Gastroesophageal sphincter (tissue), 4 donors: Measurements from ENCODE around the gene PCBP4. TPM values are rescaled to one million over a fixed set of nuclear protein-coding genes. Genes with fewer than 3 reads are reported as not detected.

Experiments used
- ATAC-seq: fragments of 150-250 bp; one replicate; pipeline ENCODE4 v1.9.1; 2016; ENCODE audit warnings: mild to moderate bottlenecking, moderate library complexity
- H3K27ac ChIP-seq, 4 donors: fragments of 200-600 bp; sonication (generic) in 3 of 4; 1 replicate in 3 of 4; 2 replicates in 1 of 4; pipeline ENCODE4 v1.5.1; 2016 to 2019
- H3K27me3 ChIP-seq: fragments of 200-600 bp; sonication (generic); one replicate; pipeline ENCODE4 v1.5.1; 2019
- H3K36me3 ChIP-seq, 2 donors: fragments of 200-600 bp; sonication (generic); one replicate each; pipeline ENCODE4 v1.5.1; 2019; ENCODE audit warnings: control low read depth in 1 of 2
- H3K4me1 ChIP-seq, 3 donors: fragments of 200-600 bp; sonication (generic); 1 replicate in 2 of 3; 2 replicates in 1 of 3; pipeline ENCODE4 v1.5.1; 2016 to 2019; ENCODE audit warnings: control low read depth in 2 of 3
- H3K4me3 ChIP-seq, 2 donors: fragments of 200-600 bp; sonication (generic); one replicate each; pipeline ENCODE4 v1.5.1; 2019; ENCODE audit warnings: mild to moderate bottlenecking in 1 of 2, moderate library complexity in 1 of 2
- H3K9me3 ChIP-seq, 3 donors: fragments of 200-600 bp; sonication (generic); one replicate each; pipeline ENCODE4 v1.5.1; 2017 to 2019; ENCODE audit warnings: control low read depth in 2 of 3
- EP300 ChIP-seq: sonication (generic); formaldehyde crosslinking; IDR thresholded peaks from one replicate; pipeline ENCODE4 v1.6.1; 2017; ENCODE audit warnings: antibody characterized with exemption, mild to moderate bottlenecking
- POLR2A ChIP-seq, 2 donors: fragments of 450-650 bp; IDR thresholded peaks; one replicate each; pipeline ENCODE4 v1.6.1; 2017; ENCODE audit warnings: antibody characterized with exemption in 2 of 2, mild to moderate bottlenecking in 2 of 2, moderate library complexity in 1 of 2
- POLR2AphosphoS5 ChIP-seq: sonication (generic); formaldehyde crosslinking; IDR thresholded peaks from one replicate; pipeline ENCODE4 v1.6.1; 2017; ENCODE audit warnings: antibody characterized with exemption
- WGBS, 2 donors: methylation state at CpG; one replicate each; pipeline ENCODE4 v1.1.5; 2018; ENCODE audit warnings: low coverage in 1 of 2; 5-methylcytosine and 5-hydroxymethylcytosine counted together
- total RNA-seq, 4 donors: library from RNA; depleted of rRNA; stranded (reverse); fragments of >200 nt; gene quantifications; one replicate each; pipeline ENCODE4 v1.1.0, GENCODE V29; 2016
- TF ChIP-seq, protein P1 (sequence below), 4 experiments: fragments of 200-600 bp in 2 of 4; fragments of 450-650 bp in 2 of 4; sonication (generic) in 1 of 4; IDR thresholded peaks; one replicate each; pipeline ENCODE4 v1.5.1; 2017 to 2019; ENCODE audit warnings: antibody characterized with exemption in 4 of 4, mild to moderate bottlenecking in 2 of 4, moderate library complexity in 2 of 4

Gene PCBP4
- total RNA-seq, result 100 to 1,000 TPM in 3 of 4 donors, 10 to 100 TPM in 1; 80.7 to 335 (median 186) TPM

DNA sequence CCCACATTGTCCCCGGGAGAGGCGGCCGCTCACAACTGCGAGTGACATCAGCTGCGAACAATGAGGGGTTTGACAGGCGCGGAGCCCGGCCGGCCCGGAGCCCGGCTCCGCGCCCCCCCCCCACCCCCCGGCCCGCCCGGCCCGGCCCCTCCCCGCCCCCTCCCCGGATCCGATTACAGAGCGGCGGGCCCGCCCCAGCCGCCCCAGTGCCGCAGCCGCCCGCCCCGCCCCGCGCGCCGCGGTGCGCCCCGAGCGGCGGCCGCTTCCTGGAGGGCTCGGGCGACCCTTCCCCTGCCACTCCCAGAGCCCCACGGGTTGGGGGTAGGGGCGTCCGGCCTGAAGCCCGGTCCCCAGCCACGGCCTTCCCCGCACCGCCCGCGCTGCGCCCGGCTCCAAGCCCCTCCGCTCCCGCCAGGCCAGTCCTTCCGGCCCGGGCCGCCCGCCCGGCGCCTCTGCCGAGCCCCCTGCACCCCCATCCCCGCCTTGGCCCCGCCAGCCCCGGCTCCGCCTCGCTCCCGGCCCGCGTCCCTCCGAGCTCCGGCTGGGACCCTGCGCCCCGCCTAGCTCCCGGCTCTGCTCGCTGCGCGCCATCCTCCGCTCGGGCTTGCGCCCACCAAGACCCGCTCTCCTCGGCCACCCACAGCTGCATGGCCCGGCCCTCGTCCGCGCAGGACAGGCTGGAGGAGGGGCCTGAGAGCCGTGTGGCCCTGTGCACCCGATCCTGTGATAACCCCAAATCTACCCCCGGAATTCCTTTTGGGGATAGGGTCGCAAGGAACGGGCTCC is at the start of gene PCBP4:
PCBP4 (minus strand) TSS at position 71 of the 786 bp plus-strand sequence. CDS start 6,214 bp downstream, outside the sequence.
- Histone ChIP-seq H3K27ac (peak within 1 kb of the TSS; percentile 84 to 98 (median 94)), H3K9me3 (no peaks in the 10 kb centered on the region), H3K36me3 (peaks cover 0 to 11% of the 10 kb centered on the region in 2 donors), H3K4me3 (peak within 1 kb of the TSS; percentile 62 to 91), H3K4me1 (peaks cover 0 to 70% (median 30%) of the 10 kb centered on the region in 3 donors), H3K27me3 (no peaks in the 10 kb centered on the region)
- peak; percentile 84 for ATAC-seq
- WGBS, 2 donors, result no CpG with 5 or more reads among the region's 90 CpGs
- peak; percentile 72 to 74 for TF ChIP-seq POLR2A (IDR thresholded peaks at IDR 0.05)
- TF ChIP-seq, protein P1, sequence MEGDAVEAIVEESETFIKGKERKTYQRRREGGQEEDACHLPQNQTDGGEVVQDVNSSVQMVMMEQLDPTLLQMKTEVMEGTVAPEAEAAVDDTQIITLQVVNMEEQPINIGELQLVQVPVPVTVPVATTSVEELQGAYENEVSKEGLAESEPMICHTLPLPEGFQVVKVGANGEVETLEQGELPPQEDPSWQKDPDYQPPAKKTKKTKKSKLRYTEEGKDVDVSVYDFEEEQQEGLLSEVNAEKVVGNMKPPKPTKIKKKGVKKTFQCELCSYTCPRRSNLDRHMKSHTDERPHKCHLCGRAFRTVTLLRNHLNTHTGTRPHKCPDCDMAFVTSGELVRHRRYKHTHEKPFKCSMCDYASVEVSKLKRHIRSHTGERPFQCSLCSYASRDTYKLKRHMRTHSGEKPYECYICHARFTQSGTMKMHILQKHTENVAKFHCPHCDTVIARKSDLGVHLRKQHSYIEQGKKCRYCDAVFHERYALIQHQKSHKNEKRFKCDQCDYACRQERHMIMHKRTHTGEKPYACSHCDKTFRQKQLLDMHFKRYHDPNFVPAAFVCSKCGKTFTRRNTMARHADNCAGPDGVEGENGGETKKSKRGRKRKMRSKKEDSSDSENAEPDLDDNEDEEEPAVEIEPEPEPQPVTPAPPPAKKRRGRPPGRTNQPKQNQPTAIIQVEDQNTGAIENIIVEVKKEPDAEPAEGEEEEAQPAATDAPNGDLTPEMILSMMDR (IDR thresholded peaks at IDR 0.05), result no peak
- TF ChIP-seq POLR2AphosphoS5, result peak; percentile 65
- TF ChIP-seq EP300, result no peak

DNA sequence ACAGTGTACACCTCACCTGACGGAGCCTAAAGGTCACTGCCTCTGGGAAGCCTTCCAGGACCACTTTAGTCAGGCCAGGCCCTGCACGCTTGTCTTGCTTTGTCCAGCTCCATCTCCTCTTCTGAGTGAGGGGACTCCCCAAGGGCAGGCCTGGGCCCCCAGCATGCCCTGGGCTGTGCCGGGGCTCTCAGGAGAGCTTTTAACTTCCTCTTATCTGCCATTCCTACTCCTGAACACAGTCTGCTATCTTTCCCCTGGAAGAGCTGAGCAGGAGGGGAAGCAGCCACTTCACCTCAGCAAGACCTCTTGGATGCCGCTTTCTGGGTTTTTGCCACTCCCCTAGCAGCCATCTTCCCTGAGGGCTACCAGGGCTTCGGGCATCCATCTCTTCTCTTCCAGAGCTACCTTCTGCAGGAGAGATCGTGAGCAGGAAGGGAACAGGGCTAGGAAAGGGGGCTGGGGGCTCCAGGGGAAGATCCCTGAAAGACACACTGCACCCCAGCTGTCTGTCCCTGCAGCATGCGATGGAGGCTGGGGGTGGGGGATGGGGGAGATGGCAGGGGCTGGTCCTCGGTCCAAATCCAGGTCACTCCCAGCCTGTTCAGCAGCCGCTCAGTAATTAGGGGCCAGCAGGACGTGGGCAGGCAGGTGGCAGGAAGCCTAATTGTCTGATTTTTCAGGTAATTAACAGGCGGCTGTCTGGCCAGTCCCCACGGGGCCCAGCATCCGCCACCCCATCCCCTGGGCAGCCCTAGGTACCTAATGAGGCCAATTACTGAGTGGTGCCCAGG is 48.4 kb upstream of the PCBP4 start:
- Histone ChIP-seq H3K27me3 (no peaks in the 10 kb centered on the region), H3K4me1 (peaks cover 0 to 45% (median 11%) of the 10 kb centered on the region in 3 donors), H3K9me3 (no peaks in the 10 kb centered on the region), H3K27ac (no peak overlapping the region), H3K36me3 (no peaks in the 10 kb centered on the region), H3K4me3 (no peak overlapping the region)
- 92 to 100% methylated on average over 2 to 5 of the region's 13 CpGs for WGBS, 2 donors
- TF ChIP-seq EP300 (no peak), POLR2AphosphoS5 (no peak), POLR2A (IDR thresholded peaks at IDR 0.05) (no peak)
- TF ChIP-seq, protein P1 (IDR thresholded peaks at IDR 0.05), result no peak
- ATAC-seq, result no peak

DNA sequence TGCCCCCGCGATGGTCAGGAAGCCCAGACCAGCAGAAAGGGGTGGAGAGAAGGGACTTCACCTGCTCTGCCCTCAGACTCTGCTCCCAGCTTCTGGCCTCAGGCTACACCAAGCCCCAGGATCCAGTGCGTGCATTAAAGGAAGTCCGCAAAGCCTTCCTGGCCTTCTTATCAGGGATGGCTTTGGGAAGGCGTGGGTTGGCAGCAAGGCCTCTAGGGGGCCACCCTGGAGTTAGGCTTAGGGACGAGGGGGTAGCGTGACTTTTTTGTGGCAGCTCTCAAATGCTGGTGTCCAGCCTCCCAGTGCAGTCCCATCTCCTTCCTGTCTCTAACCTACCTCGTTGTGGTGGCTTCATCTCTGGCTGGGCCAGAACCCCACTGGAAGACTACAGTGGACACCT is 47.4 kb upstream of the PCBP4 start:
- no peaks in the 10 kb centered on the region for H3K27me3 ChIP-seq
- H3K27ac ChIP-seq, result no peak overlapping the region
- no peak for ATAC-seq
- no peaks in the 10 kb centered on the region for H3K9me3 ChIP-seq
- TF ChIP-seq, protein P1 (IDR thresholded peaks at IDR 0.05), result peak in 1 of 4 experiments; percentile 15
- TF ChIP-seq POLR2AphosphoS5, result no peak
- WGBS, 2 donors, result 80% methylated on average over 2 of the region's 8 CpGs; no CpG with 5 or more reads in 1 of the 2 donors
- H3K36me3 ChIP-seq, result no peaks in the 10 kb centered on the region
- peaks cover 0 to 34% (median 6%) of the 10 kb centered on the region in 3 donors for H3K4me1 ChIP-seq
- H3K4me3 ChIP-seq, result no peak overlapping the region

DNA sequence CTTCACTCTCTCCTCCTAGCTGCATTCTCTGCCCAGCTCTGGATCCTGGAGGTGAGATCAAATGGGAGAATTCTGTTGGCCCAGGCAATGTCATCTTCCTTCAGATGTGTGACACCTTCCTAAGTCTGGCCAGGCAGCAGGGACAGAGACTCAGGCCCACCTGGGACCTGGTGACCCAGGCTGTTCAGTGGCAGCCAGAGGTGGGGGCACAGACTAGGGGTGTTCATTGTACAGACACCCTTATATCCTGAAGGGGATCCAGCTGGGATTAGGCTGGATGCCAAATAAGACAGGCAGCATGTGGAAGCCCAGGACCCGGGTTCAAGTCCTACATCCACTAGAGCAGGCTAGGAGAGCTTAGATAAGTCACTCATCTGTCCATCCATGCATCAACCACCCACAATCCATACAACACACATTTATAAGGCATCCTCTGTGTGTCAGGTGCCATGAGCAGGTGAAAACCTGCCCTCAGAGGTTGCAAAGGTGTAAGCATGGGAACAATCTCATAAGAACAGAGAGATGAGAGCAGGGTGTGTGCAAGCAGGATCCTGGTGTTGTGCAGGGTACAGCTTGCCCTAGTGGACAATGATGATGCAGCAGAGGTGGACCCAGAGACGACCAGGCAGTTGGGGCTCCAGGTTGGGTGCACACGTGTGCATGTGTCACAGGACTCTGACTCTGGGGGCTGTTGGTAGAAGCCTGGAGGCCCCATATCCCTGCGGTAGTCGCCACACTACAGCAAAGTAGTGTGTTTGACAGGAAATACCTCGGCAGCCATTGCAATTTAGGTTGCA is 46.7 kb upstream of the PCBP4 start:
- Histone ChIP-seq H3K36me3 (no peaks in the 10 kb centered on the region), H3K9me3 (no peaks in the 10 kb centered on the region), H3K27me3 (no peaks in the 10 kb centered on the region), H3K27ac (no peak overlapping the region), H3K4me1 (peaks cover 0 to 28% (median under 1%) of the 10 kb centered on the region in 3 donors), H3K4me3 (no peak overlapping the region)
- 91% methylated on average over 5 of the region's 6 CpGs; no CpG with 5 or more reads in 1 of the 2 donors for WGBS, 2 donors
- TF ChIP-seq EP300 (no peak), POLR2AphosphoS5 (no peak), POLR2A (IDR thresholded peaks at IDR 0.05) (no peak)
- TF ChIP-seq, protein P1 (IDR thresholded peaks at IDR 0.05), result no peak
- ATAC-seq, result no peak
